GM10266 (cell line): Measurements from ENCODE around the gene GNAZ.
A peak's percentile ranks its signal among the peaks of the same experiment; 100 is the strongest.
"Not testable (repeated sequence)": the region's sequence is repeated elsewhere in the genome, so short reads cannot be mapped to it uniquely, and the experiment has no call there.

ENCODE experiments used
- DNase-seq: peaks from one replicate; pipeline ENCODE4 v3.0.0; 2012; ENCODE audit errors: extremely low spot score
- TF ChIP-seq, protein P1 (sequence below): IDR thresholded peaks from 2 replicates; pipeline ENCODE4 v1.5.1; 2012; ENCODE audit warnings: mild to moderate bottlenecking, low read depth; ENCODE audit not compliant: control insufficient read depth, insufficient read depth; ENCODE audit errors: missing control alignments

GNAZ gene

DNA sequence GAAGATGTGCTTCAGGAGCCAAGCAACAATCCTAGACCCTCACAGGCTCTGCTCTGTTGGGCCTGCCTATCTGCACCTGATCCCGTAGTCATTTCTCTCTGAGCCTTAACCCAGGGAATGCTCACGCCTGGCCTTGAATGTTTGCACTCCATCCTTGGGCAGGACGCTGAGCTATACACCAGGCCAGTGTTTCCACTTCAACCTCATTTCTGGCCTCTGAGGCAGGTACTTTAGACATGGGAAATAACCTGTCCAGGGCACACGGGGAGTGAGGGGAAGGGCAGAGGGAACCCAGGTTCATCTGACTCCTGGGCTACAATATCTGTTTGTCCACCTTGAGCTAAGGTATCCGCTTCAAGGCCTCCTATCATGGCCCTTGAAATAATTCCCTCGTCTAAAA, 61.6 kb downstream of the GNAZ start:
- TF ChIP-seq, protein P1, sequence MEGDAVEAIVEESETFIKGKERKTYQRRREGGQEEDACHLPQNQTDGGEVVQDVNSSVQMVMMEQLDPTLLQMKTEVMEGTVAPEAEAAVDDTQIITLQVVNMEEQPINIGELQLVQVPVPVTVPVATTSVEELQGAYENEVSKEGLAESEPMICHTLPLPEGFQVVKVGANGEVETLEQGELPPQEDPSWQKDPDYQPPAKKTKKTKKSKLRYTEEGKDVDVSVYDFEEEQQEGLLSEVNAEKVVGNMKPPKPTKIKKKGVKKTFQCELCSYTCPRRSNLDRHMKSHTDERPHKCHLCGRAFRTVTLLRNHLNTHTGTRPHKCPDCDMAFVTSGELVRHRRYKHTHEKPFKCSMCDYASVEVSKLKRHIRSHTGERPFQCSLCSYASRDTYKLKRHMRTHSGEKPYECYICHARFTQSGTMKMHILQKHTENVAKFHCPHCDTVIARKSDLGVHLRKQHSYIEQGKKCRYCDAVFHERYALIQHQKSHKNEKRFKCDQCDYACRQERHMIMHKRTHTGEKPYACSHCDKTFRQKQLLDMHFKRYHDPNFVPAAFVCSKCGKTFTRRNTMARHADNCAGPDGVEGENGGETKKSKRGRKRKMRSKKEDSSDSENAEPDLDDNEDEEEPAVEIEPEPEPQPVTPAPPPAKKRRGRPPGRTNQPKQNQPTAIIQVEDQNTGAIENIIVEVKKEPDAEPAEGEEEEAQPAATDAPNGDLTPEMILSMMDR: no peak
- DNase-seq: no peak

DNA sequence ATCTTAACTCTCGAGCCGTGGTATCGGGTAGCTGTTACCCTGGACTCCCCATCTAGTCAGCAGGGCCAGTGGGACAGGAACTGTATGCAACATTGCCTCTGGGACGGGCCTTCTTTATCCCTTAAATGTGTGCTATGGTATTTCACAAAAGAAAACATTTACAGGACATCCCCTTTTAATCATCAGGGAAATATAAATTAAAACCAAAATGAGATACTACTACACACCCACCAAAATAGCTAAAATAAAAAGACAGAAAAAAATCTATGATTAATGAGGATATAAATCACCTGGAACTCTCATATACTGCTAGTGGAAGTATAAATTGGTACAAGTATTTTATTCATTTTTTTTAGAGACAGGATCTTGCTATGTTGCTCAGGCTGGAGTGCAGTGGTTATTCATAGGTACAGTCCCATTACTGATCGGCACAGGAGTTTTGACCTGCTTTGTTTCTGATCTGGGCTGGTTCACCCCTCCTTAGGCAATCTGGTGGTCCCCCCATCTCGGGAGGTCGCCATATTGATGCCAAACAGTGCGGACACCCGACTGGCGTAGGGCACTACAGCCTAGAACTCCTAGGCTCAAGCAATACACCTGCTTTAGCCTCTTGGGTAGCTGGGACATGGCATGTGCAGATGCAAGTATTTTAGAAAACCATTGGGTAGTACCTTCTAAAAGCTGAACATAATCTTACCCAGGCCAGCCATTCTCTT, 62.2 kb downstream of the GNAZ start:
- TF ChIP-seq, protein P1: no peak
- DNase-seq: no peak

- no peak for DNase-seq
- TF ChIP-seq, protein P1: no peak
Observed at GRCh38 chr22:23133922-23134321, 63.6 kb downstream of the GNAZ start.

- not testable (repeated sequence) for DNase-seq
Observed at GRCh38 chr22:23136991-23137390, 66.7 kb downstream of the GNAZ start.

- no peak for DNase-seq
- TF ChIP-seq, protein P1: no peak
Observed at GRCh38 chr22:23137468-23137867, 67.1 kb downstream of the GNAZ start.

- DNase-seq: peak; percentile 64
Observed at GRCh38 chr22:23137905-23138561, 67.7 kb downstream of the GNAZ start.

DNA sequence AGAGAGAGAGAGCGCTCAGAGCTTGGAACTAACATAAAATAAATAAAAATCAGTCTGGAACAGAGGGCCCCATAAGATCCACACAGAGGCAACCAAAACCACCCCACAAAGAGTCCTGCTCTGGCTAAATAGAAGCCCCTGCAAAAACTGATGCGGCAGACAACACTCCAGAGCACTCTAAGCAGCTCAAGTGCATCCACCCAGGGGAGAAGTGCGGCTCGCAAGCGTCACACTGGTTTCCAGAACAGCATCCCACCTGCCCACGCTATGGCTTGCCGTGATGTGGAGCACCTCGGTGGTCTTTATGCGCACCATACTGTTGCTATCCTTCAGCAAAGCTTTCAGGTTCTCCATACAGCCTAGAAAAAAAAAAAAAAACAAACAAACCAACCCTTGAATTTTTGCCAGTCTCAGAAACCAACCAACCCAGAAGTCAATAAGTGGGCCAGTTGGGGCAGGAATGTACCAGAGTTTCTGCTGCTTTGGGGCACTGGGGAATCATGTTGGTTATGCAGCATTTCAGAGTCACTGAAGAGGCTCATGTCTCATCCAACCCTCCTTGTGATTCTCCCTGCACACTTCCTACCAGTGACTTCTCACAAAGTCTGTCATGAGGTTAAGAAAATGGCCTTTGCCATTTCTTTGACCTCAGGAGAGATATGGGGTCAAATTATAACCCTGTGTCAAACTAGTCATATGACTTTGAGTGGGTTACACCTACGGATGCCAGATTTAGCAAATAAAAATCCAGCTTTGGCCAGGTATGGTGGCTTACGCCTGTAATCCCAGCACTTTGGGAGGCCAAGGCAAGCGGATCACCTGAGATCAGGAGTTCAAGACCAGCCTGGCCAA, 68.5 kb downstream of the GNAZ start:
- TF ChIP-seq, protein P1: no peak
- DNase-seq: no peak

More at GRCh38 chr22:23137905-23138561, 67.7 kb downstream of the GNAZ start:
- TF ChIP-seq, protein P1: no peak
